Activated T-helper 1 cell treated with Interleukin-2 at 50 U/mL for 16 hours (primary cell): ENCODE data around the gene SRSF4.
"Not testable (repeated sequence)": the region's sequence is repeated elsewhere in the genome, so short reads cannot be mapped to it uniquely, and the experiment has no call there.

Experiments used
- DNase-seq: peaks from one replicate; pipeline ENCODE4 v3.0.0-alpha.2; 2020; ENCODE audit warnings: low read depth

Gene SRSF4

GRCh38 chr1:29162476-29163138 lies 19.1 kb downstream of the SRSF4 start:
- DNase-seq: no peak

GRCh38 chr1:29162025-29162424 lies 19.7 kb downstream of the SRSF4 start:
- DNase-seq: no peak

- DNase-seq: no peak
These were observed 21.9 kb downstream of the SRSF4 start for GRCh38 chr1:29159773-29160172.

- DNase-seq: no peak
These were observed 24.5 kb downstream of the SRSF4 start for GRCh38 chr1:29157269-29157601.

GRCh38 chr1:29156543-29157268 lies 25.0 kb downstream of the SRSF4 start:
- no peak for DNase-seq

- DNase-seq: no peak
These were observed 29.5 kb downstream of the SRSF4 start for GRCh38 chr1:29152046-29152805.

GRCh38 chr1:29150346-29150745 lies 31.4 kb downstream of the SRSF4 start:
- not testable (repeated sequence) for DNase-seq

- DNase-seq: no peak
These were observed 32.8 kb downstream of the SRSF4 start for GRCh38 chr1:29148656-29149491.

GRCh38 chr1:29145739-29146437 lies 35.8 kb downstream of the SRSF4 start:
- no peak for DNase-seq

- DNase-seq: no peak
These were observed 37.5 kb downstream of the SRSF4 start for GRCh38 chr1:29144178-29144577.

- no peak for DNase-seq
These were observed 39.0 kb downstream of the SRSF4 start for GRCh38 chr1:29142714-29143113.

- no peak for DNase-seq
These were observed 45.2 kb downstream of the SRSF4 start for GRCh38 chr1:29136391-29136915.

- no peak for DNase-seq
These were observed 47.0 kb downstream of the SRSF4 start for GRCh38 chr1:29134695-29135028.

- DNase-seq: no peak
These were observed 47.6 kb downstream of the SRSF4 start for GRCh38 chr1:29133861-29134694.

- DNase-seq: not testable (repeated sequence)
These were observed 50.6 kb downstream of the SRSF4 start for GRCh38 chr1:29131056-29131455.

GRCh38 chr1:29129916-29130315 lies 51.8 kb downstream of the SRSF4 start:
- no peak for DNase-seq

- DNase-seq: no peak
These were observed 53.0 kb downstream of the SRSF4 start for GRCh38 chr1:29128739-29129138.

GRCh38 chr1:29126198-29126597 lies 55.5 kb downstream of the SRSF4 start:
- no peak for DNase-seq

- DNase-seq: no peak
These were observed 55.9 kb downstream of the SRSF4 start for GRCh38 chr1:29125788-29126187.

- no peak for DNase-seq
These were observed 56.5 kb downstream of the SRSF4 start for GRCh38 chr1:29125237-29125641.
